Endothelial cell of umbilical vein (primary cell): Measurements from ENCODE around the gene PCDHGA1. TPM values are rescaled to one million over a fixed set of nuclear protein-coding genes. Genes with fewer than 3 reads are reported as not detected.

ENCODE experiments used
- BruUV-seq: library from RNA; stranded (reverse); fragments of 400-500 nt; replicated peaks from 2 replicates; lab custom pipeline; 2021; lab: Mats Ljungman, UMichigan
- CTCF ChIA-PET: fragments of 300-600, 350-600 bp; sonication (Branson Sonifier 250); formaldehyde crosslinking; loops from one replicate; lab custom pipeline; 2021; ENCODE audit warnings: antibody characterized with exemption, inconsistent platforms; lab: Charles Lee
- POLR2A ChIA-PET: fragments of 300-600, 350-600 bp; sonication (Branson Sonifier 250); formaldehyde crosslinking; loops from one replicate; lab custom pipeline; 2021; ENCODE audit warnings: antibody characterized with exemption, inconsistent platforms; lab: Charles Lee
- DNase-seq: peaks from one replicate; pipeline ENCODE4 v3.0.0-alpha.2; 2011; ENCODE audit warnings: low read depth, low spot score
- FAIRE-seq: peaks from 2 replicates; lab custom pipeline; 2011; peaks lifted over from hg19 to GRCh38; lab: Jason Lieb, UNC
- H2AFZ ChIP-seq: 2 replicates; pipeline ENCODE4 v1.6.0; 2012; ENCODE audit warnings: low read depth, low read length, control low read depth, inconsistent platforms
- H3K27ac ChIP-seq: 2 replicates; pipeline ENCODE4 v1.5.1; 2011; ENCODE audit warnings: low read depth, mild to moderate bottlenecking, control low read depth, low read length, moderate library complexity; ENCODE audit not compliant: insufficient read depth
- H3K27me3 ChIP-seq, 2 experiments: 2 replicates each; pipeline versions ENCODE4 v1.6.0 to v1.6.1; 2011; ENCODE audit warnings: low read length in 2 of 2, mixed read lengths in 1 of 2; ENCODE audit not compliant: control insufficient read depth in 2 of 2, insufficient read depth in 2 of 2
- H3K36me3 ChIP-seq, 2 experiments: 2 replicates in 1 of 2; 3 replicates in 1 of 2; pipeline ENCODE4 v1.5.1; 2011; ENCODE audit warnings: low read length in 2 of 2, mild to moderate bottlenecking in 1 of 2, moderate library complexity in 1 of 2; ENCODE audit not compliant: control insufficient read depth in 2 of 2, insufficient read depth in 2 of 2; ENCODE audit errors: extremely low read depth in 1 of 2
- H3K4me1 ChIP-seq: 3 replicates; pipeline ENCODE4 v1.5.1; 2011; ENCODE audit warnings: mild to moderate bottlenecking, low read length; ENCODE audit not compliant: control insufficient read depth, insufficient read depth; ENCODE audit errors: extremely low read depth
- H3K4me2 ChIP-seq: 2 replicates; pipeline ENCODE4 v1.6.1; 2011; ENCODE audit warnings: low read length, control low read depth, mixed read lengths; ENCODE audit not compliant: insufficient read depth
- H3K4me3 ChIP-seq, 3 experiments: fragments of 200-600 bp in 1 of 3; sonication (generic), shearing (Covaris generic) in 1 of 3; replicated peaks in 1 of 3; 2 replicates each; pipeline ENCODE4 v1.5.1; 2011 to 2016; ENCODE audit warnings: control low read depth in 3 of 3, low read length in 3 of 3, mild to moderate bottlenecking in 2 of 3, inconsistent platforms in 1 of 3, low read depth in 1 of 3, moderate library complexity in 1 of 3; ENCODE audit not compliant: insufficient read depth in 1 of 3
- H3K79me2 ChIP-seq: 2 replicates; pipeline ENCODE4 v1.6.0; 2012; ENCODE audit warnings: low read length, inconsistent platforms; ENCODE audit not compliant: control insufficient read depth, insufficient read depth
- H3K9ac ChIP-seq: replicated peaks from 2 replicates; pipeline ENCODE3; 2011; ENCODE audit warnings: low read length, control low read depth; ENCODE audit not compliant: insufficient read depth; ENCODE audit errors: extremely low read depth
- H3K9me1 ChIP-seq: replicated peaks from 3 replicates; pipeline ENCODE4 v1.6.0; 2011; ENCODE audit warnings: mild to moderate bottlenecking, low read length; ENCODE audit not compliant: control insufficient read depth, insufficient read depth; ENCODE audit errors: extremely low read depth
- H3K9me3 ChIP-seq: replicated peaks from 2 replicates; pipeline ENCODE4 v1.5.1; 2012; ENCODE audit warnings: low read length, inconsistent platforms; ENCODE audit not compliant: control insufficient read depth, insufficient read depth
- H4K20me1 ChIP-seq: replicated peaks from 2 replicates; pipeline ENCODE3; 2011; ENCODE audit warnings: mild to moderate bottlenecking, low read length; ENCODE audit not compliant: control insufficient read depth, insufficient read depth; ENCODE audit errors: extremely low read depth
- EZH2 ChIP-seq: IDR thresholded peaks from 2 replicates; pipeline ENCODE4 v1.6.1; 2012; ENCODE audit warnings: borderline replicate concordance, low read depth, mild to moderate bottlenecking, moderate library complexity, low read length, inconsistent platforms; ENCODE audit not compliant: severe bottlenecking
- FOS ChIP-seq: IDR thresholded peaks from 2 replicates; pipeline ENCODE4 v1.6.1; 2011; ENCODE audit warnings: mild to moderate bottlenecking, low read length, moderate library complexity, borderline replicate concordance; ENCODE audit not compliant: insufficient read depth
- GATA2 ChIP-seq: IDR thresholded peaks from 2 replicates; pipeline ENCODE4 v1.7.0; 2011; ENCODE audit warnings: low read depth, mild to moderate bottlenecking, moderate library complexity, mixed read lengths, low read length; ENCODE audit not compliant: insufficient read length, insufficient read depth
- JUN ChIP-seq: IDR thresholded peaks from 2 replicates; pipeline ENCODE4 v1.6.1; 2011; ENCODE audit warnings: borderline replicate concordance, low read depth; ENCODE audit not compliant: insufficient read length, insufficient read depth
- MYC ChIP-seq: IDR thresholded peaks from one replicate; pipeline ENCODE4 v1.6.1; 2011; ENCODE audit warnings: mild to moderate bottlenecking, low read depth, low read length
- POLR2A ChIP-seq: IDR thresholded peaks from 2 replicates; pipeline ENCODE4 v1.6.1; 2012; ENCODE audit warnings: low read depth, mild to moderate bottlenecking, control low read depth, low read length
- POLR2AphosphoS5 ChIP-seq: IDR thresholded peaks from 2 replicates; pipeline ENCODE4 v1.6.1; 2012; ENCODE audit warnings: low read depth, mild to moderate bottlenecking, control low read depth, low read length, moderate library complexity; ENCODE audit not compliant: insufficient read depth
- dilution Hi-C: fragments of 300-500 bp; cut with MboI; formaldehyde crosslinking; loops from one replicate; pipeline ENCODE4 v1.15.0; 2019; ENCODE audit warnings: low sequenced_read_pairs; ENCODE audit not compliant: extremely low pct_ligation_motif_present
- intact Hi-C: fragments of 100-400 bp; cut with micrococcal nuclease; formaldehyde crosslinking; loops from one replicate; pipeline ENCODE4 v1.10.0; 2022
- polyA plus RNA-seq, 4 experiments: library from polyadenylated mRNA; depleted of rRNA in 3 of 4; stranded (reverse) in 3 of 4; unstranded in 1 of 4; fragments of >200 nt; gene quantifications; 2 replicates each; pipeline versions ENCODE4 v1.2.1 to v1.2.3, GENCODE V29; 2011 to 2012; ENCODE audit warnings: missing spikeins in 1 of 4
- total RNA-seq: library from RNA; stranded (reverse); gene quantifications from 2 replicates; pipeline ENCODE4 v1.2.3, GENCODE V29; 2021
- TF ChIP-seq, protein P1 (sequence below), 2 donors: IDR thresholded peaks; 1 replicate in 1 of 2; 2 replicates in 1 of 2; pipeline ENCODE4 v1.5.1; 2011; ENCODE audit warnings: low read length in 2 of 2, mild to moderate bottlenecking in 2 of 2, moderate library complexity in 2 of 2, control low read depth in 1 of 2, inconsistent platforms in 1 of 2, low read depth in 1 of 2; ENCODE audit not compliant: insufficient read depth in 1 of 2; ENCODE audit errors: extremely low read depth in 1 of 2
- TF ChIP-seq, protein P2 (sequence below): IDR thresholded peaks from 2 replicates; pipeline ENCODE4 v1.6.1; 2011; ENCODE audit not compliant: insufficient read depth, insufficient read length

The PCDHGA1 gene
- total and polyA plus RNA-seq, 2 donors (not counting 3 experiments of a cell fraction or from before 2014, with no cell fraction given), result 0.22 to 0.44 TPM

DNA sequence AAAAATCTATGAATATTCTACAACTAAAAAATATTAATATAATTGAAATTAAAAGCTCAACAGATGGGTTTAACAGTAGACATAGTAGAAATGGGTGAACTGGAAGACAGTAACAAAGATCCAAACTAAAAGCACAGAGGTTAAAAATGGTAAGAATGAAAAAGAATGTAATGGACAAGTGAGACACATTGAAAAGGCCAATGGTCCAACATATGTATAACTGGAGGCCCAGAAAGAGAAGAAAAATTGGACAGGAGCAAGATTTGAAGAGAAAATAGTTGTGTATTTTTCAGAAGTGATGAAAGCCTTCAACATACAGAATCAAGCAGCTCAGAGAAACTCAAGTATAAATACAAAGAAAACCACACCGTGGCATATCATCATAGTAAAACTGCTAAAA is 217.2 kb downstream of the PCDHGA1 start:
- Histone ChIP-seq H3K9me3 (peaks cover 2% of the 10 kb centered on the region), H3K4me1 (no peaks in the 10 kb centered on the region), H3K79me2 (no peaks in the 10 kb centered on the region), H3K4me2 (no peak overlapping the region), H3K9me1 (no peaks in the 10 kb centered on the region), H3K27me3 (no peaks in the 10 kb centered on the region), H3K9ac (no peak overlapping the region), H3K27ac (no peak overlapping the region), H4K20me1 (no peaks in the 10 kb centered on the region), H3K4me3 (no peak overlapping the region), H2AFZ (no peak overlapping the region), H3K36me3 (no peaks in the 10 kb centered on the region)
- BruUV-seq, result no TSS peak
- FAIRE-seq, result no peak
- ChIA-PET POLR2A (no interaction called here), CTCF (interaction anchor here (1.4 to 2.9 kb wide), 3 partner anchors 11 to 117 kb away, joined by 7 to 10 read pairs (median 8); partner anchors contain the start of gene PCDHGA12)
- dilution Hi-C loops (no loop called here), intact Hi-C loops (no loop called here)
- DNase-seq, result no peak
- TF ChIP-seq FOS (no peak), GATA2 (no peak), POLR2AphosphoS5 (no peak), POLR2A (no peak), MYC (no peak), JUN (no peak), EZH2 (no peak)
- TF ChIP-seq, protein P1, sequence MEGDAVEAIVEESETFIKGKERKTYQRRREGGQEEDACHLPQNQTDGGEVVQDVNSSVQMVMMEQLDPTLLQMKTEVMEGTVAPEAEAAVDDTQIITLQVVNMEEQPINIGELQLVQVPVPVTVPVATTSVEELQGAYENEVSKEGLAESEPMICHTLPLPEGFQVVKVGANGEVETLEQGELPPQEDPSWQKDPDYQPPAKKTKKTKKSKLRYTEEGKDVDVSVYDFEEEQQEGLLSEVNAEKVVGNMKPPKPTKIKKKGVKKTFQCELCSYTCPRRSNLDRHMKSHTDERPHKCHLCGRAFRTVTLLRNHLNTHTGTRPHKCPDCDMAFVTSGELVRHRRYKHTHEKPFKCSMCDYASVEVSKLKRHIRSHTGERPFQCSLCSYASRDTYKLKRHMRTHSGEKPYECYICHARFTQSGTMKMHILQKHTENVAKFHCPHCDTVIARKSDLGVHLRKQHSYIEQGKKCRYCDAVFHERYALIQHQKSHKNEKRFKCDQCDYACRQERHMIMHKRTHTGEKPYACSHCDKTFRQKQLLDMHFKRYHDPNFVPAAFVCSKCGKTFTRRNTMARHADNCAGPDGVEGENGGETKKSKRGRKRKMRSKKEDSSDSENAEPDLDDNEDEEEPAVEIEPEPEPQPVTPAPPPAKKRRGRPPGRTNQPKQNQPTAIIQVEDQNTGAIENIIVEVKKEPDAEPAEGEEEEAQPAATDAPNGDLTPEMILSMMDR (IDR thresholded peaks at IDR 0.05; ENCODE audit: extremely low read depth in 1 of 2, insufficient read depth in 1 of 2, low read depth in 1 of 2, low read length in 2 of 2), result no peak
- TF ChIP-seq, protein P2, sequence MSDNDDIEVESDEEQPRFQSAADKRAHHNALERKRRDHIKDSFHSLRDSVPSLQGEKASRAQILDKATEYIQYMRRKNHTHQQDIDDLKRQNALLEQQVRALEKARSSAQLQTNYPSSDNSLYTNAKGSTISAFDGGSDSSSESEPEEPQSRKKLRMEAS, result no peak
